ENCODE measurements around the gene BAG3. TPM values are rescaled to one million over a fixed set of nuclear protein-coding genes. Genes with fewer than 3 reads are reported as not detected.

The BAG3 gene
- total and polyA plus RNA-seq, 7 donors, result 283 to 855 (median 453) TPM

GRCh38 chr10:119723624-119724023 is 72.4 kb downstream of the BAG3 start:
- WGBS, 3 donors, result 80 to 82% (median 80%) methylated on average over 3 of the region's 3 CpGs
- no peaks in the 10 kb centered on the region for H3K36me3 ChIP-seq (ENCODE audit: insufficient read depth in 1 of 2, low read depth in 1 of 2)
- H3K27ac ChIP-seq, result no peak overlapping the region
- no peak for ATAC-seq
- no peak for TF ChIP-seq CTCF (IDR thresholded peaks at IDR 0.05)
- intact Hi-C loops (cut with DNase I), result loop anchor here in 1 of 2 donors (5.0 kb wide), 1 partner anchor 36 kb away; no protein-coding TSS in a partner anchor
- H3K27me3 ChIP-seq (ENCODE audit: insufficient read depth in 3 of 3, low read length in 2 of 3), result no peaks in the 10 kb centered on the region
- peaks cover 18% of the 10 kb centered on the region for H3K4me1 ChIP-seq
- DNase-seq, result no peak
- H3K4me3 ChIP-seq, result no peak overlapping the region
- no peaks in the 10 kb centered on the region for H3K9me3 ChIP-seq

- no peaks in the 10 kb centered on the region for H3K27me3 ChIP-seq (ENCODE audit: insufficient read depth in 3 of 3, low read length in 2 of 3)
- no peaks in the 10 kb centered on the region for H3K36me3 ChIP-seq (ENCODE audit: insufficient read depth in 1 of 2, low read depth in 1 of 2)
- no peak for TF ChIP-seq CTCF (IDR thresholded peaks at IDR 0.05)
- H3K4me3 ChIP-seq, result peak overlapping the region; percentile 88
- peak; percentile 4 to 23 (median 12) for ATAC-seq
- H3K27ac ChIP-seq, result peak overlapping the region; percentile 98
- peaks cover 18% of the 10 kb centered on the region for H3K4me1 ChIP-seq
- 13 to 20% (median 16%) methylated on average over 21 of the region's 21 CpGs for WGBS, 3 donors
- no peak for DNase-seq
- no peaks in the 10 kb centered on the region for H3K9me3 ChIP-seq
- intact Hi-C loops (cut with DNase I), result loop anchor here (1.0 to 5.0 kb wide), 3 partner anchors 38 to 118 kb away; no protein-coding TSS in a partner anchor
Measured at GRCh38 chr10:119724593-119725516, 73.7 kb downstream of the BAG3 start.

GRCh38 chr10:119725517-119725827 is 74.3 kb downstream of the BAG3 start:
- 0 to 1% (median 1%) methylated on average over 32 of the region's 32 CpGs for WGBS, 3 donors
- Histone ChIP-seq H3K36me3 (ENCODE audit: insufficient read depth in 1 of 2, low read depth in 1 of 2) (no peaks in the 10 kb centered on the region), H3K4me1 (peaks cover 18% of the 10 kb centered on the region), H3K9me3 (no peaks in the 10 kb centered on the region), H3K27ac (peak overlapping the region; percentile 98), H3K27me3 (ENCODE audit: insufficient read depth in 3 of 3, low read length in 2 of 3) (no peaks in the 10 kb centered on the region), H3K4me3 (peak overlapping the region; percentile 88)
- intact Hi-C loops (cut with DNase I), result loop anchor here in 1 of 2 donors (1.0 to 5.0 kb wide), 2 partner anchors 39 to 118 kb away; no protein-coding TSS in a partner anchor
- no peak for ATAC-seq
- TF ChIP-seq CTCF (IDR thresholded peaks at IDR 0.05), result no peak
- DNase-seq, result no peak

- H3K27ac ChIP-seq, result peak within 1 kb of the TSS; percentile 98
- H3K4me3 ChIP-seq, result peak within 1 kb of the TSS; percentile 88
- H3K36me3 ChIP-seq (ENCODE audit: insufficient read depth in 1 of 2, low read depth in 1 of 2), result no peaks in the 10 kb centered on the region
- ATAC-seq (peak; percentile 97 to 99 (median 98)), DNase-seq (peak; percentile 99 to 100)
- peak; percentile 36 for TF ChIP-seq CTCF (IDR thresholded peaks at IDR 0.05)
- intact Hi-C loops (cut with DNase I), result loop anchor here in 1 of 2 donors (1.0 to 5.0 kb wide), 2 partner anchors 40 to 119 kb away; no protein-coding TSS in a partner anchor
- H3K27me3 ChIP-seq (ENCODE audit: insufficient read depth in 3 of 3, low read length in 2 of 3), result no peaks in the 10 kb centered on the region
- peaks cover 18% of the 10 kb centered on the region for H3K4me1 ChIP-seq
- WGBS, 3 donors, result 0 to 1% (median 1%) methylated on average over 41 to 94 of the region's 95 CpGs
- H3K9me3 ChIP-seq, result no peaks in the 10 kb centered on the region
Measured at GRCh38 chr10:119725828-119726675, 74.9 kb downstream of the BAG3 start, which contains the start of gene INPP5F. TSS of gene INPP5F (plus strand) at chr10:119726050. CDS start at chr10:119726263, 213 bp downstream.

Measured in psoas muscle (tissue), 8 donors.